NK-92 treated with Interleukin-12 subunit alpha and Interleukin-12 subunit beta, amount 100 ng/mL, for 24 hours (cell line): ENCODE measurements around the gene PET100.

Source experiments
- DNase-seq: peaks from one replicate; lab custom pipeline; 2025; lab: John Stamatoyannopoulos, UW

PET100 gene

DNA sequence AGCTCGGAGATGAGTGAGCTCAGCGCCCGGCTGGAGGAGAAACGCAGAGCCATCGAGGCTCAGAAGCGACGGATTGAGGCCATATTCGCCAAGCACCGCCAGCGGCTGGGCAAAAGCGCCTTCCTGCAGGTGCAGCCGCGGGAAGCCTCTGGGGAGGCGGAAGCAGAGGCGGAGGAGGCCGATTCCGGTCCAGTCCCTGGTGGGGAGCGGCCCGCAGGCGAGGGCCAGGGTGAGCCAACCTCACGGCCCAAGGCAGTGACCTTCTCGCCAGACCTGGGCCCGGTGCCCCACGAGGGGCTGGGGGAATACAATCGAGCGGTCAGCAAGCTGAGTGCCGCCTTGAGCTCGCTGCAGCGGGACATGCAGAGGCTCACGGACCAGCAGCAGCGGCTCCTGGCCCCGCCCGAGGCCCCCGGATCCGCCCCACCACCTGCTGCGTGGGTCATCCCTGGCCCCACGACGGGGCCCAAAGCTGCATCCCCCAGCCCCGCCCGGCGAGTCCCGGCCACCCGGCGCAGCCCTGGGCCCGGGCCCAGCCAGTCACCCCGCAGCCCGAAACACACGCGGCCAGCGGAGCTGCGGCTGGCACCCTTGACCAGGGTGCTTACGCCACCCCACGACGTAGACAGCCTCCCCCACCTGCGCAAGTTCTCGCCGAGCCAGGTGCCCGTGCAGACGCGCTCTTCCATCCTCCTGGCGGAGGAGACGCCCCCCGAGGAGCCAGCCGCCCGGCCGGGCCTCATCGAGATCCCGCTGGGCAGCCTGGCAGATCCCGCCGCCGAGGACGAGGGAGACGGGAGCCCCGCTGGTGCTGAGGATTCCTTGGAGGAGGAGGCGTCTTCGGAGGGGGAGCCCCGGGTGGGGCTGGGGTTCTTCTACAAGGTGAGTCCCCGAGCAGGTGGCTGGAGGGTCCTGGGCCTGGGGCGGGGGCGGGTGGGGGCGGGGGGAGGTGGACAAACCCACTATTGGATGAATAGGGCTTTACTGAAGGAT lies 17.0 kb upstream of the PET100 start:
- DNase-seq: no peak

DNA sequence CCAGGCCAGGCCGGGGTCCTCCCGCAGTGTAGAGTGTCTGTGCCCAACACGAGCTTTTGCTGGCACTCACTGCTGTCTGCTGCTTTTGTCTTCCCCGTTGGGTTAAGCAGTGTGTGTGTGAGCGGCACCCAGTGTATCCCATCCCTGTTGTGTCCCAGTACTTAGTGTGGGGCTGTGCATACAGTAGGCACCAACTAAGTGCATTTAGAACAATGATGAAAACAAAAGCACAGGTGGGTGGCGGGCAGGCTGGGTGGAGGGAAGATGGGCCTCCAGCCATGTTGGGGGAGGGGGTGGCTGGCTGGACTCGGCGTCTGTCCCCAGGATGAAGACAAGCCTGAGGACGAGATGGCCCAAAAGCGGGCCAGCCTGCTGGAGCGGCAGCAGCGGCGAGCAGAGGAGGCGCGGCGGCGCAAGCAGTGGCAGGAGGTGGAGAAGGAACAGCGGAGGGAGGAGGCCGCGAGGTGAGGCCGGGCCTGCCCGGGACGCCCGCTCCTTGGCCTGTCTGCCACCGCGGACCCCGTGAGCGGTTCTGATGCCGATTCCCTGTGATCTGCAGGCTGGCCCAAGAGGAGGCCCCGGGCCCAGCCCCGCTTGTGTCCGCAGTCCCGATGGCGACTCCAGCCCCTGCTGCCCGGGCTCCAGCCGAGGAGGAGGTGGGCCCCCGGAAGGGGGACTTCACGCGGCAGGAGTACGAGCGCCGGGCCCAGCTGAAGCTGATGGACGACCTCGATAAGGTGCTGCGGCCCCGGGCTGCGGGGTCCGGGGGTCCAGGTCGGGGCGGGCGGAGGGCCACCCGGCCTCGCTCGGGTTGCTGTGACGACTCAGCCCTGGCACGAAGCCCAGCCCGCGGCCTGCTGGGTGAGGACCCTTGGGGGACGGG lies 14.5 kb upstream of the PET100 start:
- DNase-seq: no peak

DNA sequence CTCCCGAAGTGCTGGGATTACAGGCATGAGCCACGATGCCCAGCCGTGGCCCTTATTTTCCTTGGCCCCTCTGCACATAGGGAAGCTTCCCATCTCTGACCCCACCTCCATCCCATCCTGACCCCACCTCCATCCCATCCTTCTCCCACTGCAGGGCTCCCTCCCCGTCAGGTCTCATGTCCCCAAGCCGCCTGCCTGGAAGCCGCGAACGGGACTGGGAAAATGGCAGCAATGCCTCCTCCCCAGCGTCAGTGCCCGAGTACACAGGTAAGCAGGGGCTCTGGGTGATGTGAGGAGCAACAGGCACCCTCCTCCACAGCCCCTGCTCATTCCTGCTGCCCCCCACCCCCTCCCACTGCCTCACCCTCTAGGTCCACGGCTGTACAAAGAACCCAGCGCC lies 12.4 kb upstream of the PET100 start:
- no peak for DNase-seq

DNA sequence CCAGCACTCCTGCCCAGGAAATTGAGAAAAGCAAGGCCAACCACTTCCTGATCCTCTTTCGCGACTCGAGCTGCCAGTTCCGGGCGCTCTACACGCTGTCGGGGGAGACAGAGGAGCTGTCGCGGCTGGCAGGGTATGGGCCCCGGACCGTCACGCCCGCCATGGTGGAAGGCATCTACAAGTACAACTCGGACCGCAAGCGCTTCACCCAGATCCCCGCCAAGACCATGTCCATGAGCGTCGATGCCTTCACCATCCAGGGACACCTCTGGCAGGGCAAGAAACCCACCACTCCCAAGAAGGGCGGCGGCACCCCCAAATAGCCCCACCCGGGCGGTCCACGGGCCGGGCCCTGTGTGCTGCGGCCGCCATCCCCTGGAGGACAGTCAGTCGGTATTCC lies 11.9 kb upstream of the PET100 start:
- no peak for DNase-seq

DNA sequence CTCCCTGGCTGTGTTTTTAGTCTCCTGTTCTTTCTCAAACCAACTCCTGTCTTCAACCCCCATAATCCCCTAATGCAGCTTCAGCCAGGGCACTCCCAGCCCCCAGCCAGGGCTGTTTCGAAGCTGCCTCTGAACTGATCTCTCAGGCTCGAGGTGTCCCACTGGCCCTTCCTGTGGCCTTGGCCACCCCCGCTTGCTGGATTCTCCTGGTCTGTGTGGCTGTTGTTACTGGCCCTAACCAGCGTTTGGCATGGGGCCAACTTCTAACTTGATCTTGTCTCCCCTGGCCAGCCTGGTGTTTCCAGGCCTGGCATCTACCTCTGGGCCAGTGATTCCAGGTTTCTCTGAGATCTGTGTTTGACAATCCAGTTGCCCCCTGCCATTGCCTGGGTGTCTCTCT lies 11.2 kb upstream of the PET100 start:
- no peak for DNase-seq

DNA sequence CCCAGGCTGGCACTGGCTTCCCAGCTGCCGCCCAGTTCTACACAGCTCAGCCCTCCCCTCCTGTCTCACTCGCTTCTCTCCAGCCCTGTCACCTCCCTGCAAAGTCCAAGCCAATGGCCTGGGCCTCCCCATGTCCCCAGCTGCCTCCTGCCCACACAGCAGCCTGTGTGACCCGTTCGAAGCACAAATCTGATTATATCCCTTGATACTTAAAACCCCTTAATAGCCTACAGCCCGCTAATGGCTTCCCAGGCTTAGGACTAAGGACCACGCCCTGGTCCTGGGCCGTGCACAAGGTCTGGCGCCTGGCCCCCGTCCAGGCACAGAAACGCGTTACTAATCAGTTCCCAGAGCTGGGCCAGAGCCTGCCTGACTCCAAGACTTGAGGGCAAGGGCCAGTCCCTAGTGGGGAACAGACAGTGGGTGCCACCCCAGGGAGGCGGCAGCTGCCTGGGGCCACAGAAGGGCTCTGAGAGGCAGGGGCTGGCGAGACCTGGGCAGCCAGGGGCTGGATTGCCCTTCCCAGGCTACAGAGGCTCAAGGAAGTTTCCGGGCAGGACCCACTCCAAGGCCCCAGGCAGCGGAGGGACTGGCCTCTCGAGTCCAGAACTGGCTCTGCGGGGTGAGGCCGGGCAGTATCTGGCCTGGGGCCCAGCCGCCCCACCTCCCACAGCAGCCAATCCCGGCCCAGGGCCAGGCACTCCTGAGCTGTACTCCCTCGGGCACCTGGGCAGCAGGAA lies 10.7 kb upstream of the PET100 start:
- no peak for DNase-seq

DNA sequence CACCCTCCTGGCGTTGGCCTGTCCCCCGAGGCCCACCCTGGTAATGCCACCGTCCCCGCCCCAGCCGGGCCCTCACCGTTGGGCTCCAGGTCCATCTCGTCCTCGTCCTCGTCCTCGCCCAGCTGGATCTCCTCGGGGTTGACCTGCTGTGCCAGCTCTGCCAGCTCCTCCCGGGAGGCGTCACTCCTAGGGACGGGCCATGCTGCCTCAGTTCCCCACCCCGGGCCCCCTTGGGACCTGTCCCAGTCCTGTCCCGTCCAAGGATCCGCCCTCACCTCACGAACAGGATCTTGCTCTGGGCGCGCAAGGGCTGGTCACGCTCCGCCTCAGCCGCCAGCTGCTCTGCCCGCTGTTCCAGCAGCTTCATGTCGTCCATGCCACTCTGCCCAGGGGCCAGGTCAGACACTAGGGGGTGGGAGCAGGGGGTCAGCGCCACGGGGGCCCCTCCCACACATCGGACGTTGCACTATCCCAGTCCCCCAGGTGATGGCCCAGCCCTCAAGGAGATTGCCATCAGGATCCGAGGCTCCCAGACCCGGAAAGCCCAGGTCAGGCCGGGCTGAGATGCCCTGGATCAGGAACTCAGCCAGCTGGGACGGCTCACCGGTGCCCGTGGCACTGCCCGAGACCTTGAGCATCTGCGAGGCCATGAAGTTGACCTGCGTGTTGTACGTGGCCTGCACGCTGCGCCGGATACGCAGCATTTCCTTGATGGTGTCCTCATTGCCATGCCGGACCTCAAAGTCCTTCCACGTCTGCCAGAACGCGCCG lies 9.7 kb upstream of the PET100 start:
- DNase-seq: no peak

DNA sequence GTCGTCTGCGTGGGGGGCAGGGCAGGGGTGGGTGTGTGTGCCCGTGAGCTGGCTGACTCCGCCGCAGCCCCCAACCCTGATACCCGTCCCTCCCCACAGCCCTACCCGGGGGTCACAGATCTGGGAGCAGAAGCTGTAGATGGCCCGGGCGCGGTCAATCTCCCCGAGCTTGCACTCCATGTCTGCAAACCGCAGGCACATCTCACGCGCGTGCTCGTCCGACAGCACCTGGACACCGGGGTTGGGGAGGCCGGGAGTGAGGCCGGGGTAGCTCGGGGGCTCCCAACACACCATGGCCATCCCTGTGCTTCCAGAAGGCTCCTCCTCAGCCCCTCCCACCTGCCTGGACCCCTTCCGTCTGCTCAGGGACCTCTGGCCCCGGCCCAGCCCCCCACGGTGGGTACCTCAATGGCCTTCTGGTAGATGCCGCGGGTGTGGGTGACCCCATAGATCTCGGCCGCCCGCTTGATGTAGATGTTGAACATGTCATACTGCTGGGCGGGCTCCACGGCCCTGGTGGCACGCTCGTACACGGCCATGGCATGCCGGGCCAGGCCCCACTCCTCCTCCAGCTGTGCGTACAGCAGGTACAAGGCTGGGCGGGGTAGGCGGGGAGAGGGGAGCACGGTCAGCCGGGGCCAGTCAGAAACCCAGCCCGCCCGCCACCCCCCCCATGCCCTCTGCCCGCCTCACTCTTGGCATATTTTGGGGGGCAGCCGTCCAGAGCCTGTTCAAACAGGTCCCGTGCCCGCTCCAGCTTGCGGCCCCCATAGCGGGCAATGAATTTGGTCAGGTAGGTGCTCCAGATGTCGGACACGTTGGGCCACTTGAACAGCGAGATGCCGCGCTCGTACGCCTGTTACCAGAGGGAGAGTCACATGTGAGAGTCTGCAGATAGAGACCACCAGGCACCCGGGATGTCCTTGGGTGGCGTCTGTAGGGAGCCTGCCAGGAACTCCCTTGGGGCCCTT lies 8.9 kb upstream of the PET100 start:
- DNase-seq: no peak

DNA sequence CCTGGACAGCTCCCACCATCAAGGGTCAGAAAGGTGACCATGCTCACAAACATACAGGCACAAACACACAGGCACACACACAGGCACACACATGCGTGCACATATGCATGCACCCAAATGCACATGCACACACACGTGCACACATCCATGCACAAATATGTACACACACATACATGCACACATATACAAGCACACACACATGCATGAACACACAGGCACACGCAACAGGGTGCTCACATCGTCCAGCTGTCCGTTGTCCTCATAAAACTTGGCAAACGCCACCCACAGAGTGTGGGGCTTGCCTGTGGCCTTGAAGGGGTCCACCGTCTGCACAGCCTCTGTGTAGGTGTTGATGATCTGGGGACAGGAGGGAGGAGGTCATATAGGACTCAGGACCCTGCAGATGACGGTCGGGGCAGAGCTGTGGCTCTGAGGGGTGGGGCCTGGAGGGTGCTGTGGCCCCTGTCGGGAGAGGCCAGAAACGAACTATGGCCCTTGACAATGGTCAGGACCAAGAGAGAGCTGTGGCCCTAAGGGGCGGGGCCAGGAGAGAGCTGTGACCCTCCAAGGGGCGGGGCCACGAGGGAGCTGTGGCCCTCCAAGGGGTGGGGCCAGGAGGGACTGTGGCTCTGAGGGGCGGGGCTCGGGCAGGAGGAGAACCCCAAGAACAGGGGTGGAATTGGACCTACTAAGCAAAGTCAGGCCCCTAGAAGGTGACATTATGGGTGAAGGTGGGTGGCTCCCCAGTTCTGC lies 6.5 kb upstream of the PET100 start:
- DNase-seq: no peak

DNA sequence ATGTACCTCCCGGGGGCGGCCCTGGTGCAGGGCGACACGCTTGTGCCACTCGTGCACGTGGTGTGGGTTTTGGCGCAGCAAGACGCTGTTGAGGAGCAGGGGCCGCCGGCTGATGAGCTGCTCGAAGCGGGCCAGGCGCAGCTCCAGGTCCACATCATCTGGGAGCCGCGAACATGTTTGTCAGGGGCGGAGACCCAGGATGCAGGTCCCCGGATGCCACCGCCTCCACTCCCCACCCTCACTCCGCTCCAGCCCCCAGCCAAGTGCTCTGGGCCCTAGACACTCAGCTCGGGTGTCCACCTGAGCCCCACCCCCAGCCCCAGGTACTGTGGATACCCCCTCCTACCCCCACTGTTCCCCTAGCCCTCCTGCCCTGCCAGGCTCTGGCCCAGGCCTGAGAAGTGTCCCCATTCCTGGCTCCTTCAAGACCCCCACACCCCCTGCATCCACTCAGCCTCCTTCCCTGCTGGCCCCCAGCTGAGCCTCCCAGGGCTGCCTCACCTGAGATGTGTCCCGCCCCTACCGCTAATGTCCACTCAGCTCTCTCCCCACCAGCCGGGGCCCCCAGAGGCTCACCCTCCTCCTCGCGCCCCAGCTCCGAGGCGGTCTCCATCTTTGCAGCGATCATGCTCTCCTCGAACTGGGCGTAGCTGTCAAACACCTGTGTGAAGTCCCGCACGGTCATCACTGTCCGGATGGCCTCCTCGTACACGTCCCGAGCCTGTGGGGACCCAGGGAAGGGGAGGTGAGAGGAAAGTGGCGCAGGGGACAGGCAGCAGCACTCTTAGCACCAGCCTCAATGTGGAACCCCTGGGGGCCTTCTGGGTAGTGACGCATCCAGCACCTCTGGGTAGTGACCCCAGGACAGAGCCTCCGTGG lies 5.6 kb upstream of the PET100 start:
- DNase-seq: no peak

DNA sequence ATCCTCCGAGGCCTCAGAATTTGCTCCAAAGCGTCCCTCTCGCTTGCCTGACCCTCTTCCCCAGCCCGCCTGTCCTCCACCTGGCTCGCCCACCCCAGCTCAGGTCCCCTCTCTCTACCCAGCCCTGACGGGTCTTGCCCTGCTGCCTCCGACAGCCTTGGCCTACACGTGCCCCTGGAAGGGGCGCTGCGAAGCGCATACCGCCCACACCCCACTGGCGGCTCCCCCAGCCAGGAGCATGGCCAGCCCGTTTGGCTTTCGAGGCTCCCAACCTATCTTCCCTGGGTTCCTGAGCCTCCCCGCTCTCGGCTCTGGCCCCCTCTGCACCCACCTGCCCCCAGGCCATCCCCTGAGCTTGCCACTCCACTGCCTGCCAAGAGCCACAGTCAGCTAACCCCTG lies 4.8 kb upstream of the PET100 start:
- no peak for DNase-seq

DNA sequence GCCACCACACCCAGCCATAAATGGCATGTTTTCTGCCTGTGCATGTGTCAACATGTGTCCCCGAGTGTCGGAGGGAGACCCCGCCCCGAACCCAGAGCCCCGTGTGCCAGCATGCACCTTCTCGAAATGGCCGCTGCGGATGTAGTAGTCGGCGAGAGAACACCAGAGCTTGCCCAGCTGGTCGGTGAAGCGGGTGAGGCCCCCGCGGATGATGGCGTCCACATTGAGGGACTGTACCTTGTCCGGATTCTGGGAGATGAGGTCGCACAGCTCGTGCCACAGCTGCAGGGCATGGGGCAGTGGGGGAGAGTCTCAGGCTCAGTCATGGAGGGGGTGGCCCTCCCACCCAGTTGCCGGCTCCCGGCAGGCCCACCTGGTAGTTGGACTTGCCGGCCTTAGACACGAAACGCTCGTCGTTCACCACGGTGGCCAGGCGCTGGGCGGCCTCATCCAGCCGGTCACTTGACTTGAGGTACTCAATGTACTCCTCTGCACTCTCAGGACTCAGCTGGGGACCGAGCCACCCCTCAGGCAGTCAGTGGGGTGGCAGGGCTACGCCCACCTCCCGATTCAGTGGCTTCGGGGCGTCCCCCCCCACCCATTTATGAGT lies 3.7 kb upstream of the PET100 start:
- DNase-seq: no peak

DNA sequence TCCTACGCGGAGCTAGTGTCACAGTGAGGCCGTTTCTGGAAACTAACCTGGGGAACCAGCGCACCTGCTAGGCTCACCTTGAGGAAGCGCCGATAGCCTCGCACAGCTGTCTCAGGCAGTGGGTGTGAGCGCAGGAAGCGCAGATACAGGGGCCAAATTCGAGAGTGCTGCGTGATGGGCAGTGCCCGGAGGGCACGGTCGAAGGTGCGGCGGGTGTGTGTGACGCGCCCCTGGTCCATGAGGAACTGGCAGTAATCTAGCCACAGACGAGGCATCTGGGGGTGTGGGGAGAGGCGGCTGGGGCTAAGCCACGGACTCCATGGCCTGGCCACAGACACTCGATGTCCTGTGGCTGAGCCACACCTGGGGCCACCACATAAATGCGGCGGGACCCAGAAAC lies 2.4 kb upstream of the PET100 start:
- no peak for DNase-seq

DNA sequence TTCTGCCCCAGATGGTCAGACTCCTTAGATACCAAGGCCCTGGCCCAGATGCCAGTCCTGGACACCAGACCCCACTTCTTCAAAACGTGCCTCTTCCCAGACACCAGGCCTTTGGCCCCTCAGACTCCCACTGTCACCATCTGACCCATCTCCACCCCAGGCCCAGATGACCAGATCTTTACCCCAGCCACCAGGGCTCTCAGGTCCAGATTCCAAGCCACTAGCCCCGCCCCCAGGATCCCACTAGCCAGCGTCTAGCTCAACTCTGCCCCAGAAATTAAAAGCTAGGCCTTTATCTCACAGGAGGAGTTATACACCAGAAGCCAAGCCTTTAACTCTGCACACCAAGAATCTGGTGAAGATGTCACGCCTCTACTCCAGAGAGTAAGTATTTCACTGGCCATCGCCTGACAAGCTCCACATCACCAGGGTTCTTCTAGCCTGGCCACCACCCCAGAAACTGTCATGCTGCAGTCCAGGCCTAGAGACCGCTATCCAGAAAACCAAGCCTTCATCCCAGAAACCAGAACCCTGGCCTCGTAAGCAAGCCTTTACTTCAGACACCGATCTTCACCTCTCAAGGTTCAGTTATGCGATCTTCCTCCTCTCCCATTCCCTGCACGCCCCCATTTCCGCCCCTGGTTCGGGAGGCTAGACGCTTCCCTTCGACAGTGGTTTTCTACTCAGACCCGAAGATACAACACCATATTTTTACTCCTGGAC lies 843 bp upstream of the PET100 start:
- DNase-seq: no peak

DNA sequence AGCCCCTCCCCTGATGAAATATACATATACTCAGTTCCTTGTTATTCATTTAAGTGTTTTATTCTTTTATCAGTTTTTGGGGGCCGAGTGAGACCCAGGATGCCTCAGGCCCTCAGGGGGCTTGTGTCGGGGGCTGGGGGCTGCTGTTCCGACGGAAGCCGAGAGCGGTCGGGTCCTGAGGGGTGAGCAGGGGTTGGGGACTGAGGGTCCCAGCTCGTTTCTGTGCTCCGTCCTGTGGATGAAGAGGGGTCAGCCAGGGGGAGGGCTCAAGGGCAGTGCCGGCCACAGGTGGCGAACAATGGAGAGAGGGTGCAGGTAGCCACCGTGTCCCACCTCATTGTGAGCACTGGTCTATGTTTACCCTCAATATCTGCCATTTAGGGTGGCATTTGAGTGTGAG lies 2.0 kb downstream of the PET100 start:
- DNase-seq: no peak

DNA sequence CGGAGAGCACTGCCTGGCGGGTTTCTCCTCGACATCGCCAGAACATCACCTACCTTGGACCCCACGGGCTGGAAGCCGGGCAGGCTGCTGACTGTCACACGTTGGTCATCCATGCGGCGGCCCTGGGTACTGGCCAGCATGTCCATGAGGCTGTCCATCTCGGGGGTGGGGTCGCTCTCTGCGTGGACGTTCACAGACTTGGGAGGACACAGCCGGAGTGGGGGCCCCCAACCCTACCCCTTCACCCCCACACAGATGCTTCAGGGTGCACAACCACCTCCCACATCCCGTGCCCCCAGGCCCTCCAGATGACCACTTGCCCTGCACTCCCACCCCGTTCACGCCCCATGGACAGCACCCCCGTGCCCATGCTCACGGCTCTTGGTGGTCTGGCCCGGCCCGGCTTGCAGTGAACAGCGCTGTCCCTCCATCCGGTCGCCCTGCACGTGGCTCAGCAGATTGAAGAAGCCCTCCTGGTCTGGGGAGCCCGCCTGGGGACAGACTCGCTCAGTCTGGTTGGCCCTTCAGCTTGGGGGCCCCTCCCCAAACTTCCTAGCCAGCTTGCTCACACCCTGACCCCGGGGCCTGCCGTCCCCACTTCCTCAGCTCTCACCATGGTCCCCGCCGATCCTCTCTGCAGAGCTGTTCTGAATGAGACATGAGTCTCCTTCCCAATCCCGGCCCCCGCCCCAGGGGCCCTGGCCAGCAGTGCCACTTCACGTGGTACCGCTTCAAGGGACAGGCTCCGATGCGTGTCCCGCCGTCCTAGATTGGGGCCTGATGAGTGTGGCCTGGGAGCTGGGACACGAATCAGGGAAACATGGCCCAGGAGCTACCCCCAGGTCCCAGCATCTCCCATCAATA lies 3.0 kb downstream of the PET100 start:
- no peak for DNase-seq
